HepG2 (cell line): Measurements from ENCODE around the gene RABGGTA. TPM values are rescaled to one million over a fixed set of nuclear protein-coding genes. Genes with fewer than 3 reads are reported as not detected.

Experiments used
- ATAC-seq: fragments of 200-7000 bp; cut with Tn5 transposase; 3 replicates; pipeline ENCODE4 v1.9.1; 2020; ENCODE audit warnings: mild to moderate bottlenecking, moderate library complexity
- BruUV-seq: library from RNA; stranded (reverse); fragments of 400-500 nt; replicated peaks from 2 replicates; lab custom pipeline; 2021; lab: Mats Ljungman, UMichigan
- CTCF ChIA-PET: fragments of 300-600 bp; formaldehyde crosslinking; extraction: SDS; loops from one replicate; lab custom pipeline; 2021; ENCODE audit warnings: low total read pairs, inconsistent platforms, low intra/inter-chr PET ratio; lab: Yijun Ruan, JAX
- POLR2A ChIA-PET: fragments of 350-600 bp; sonication (Branson Sonifier 250); formaldehyde crosslinking; loops from one replicate; lab custom pipeline; 2020; ENCODE audit warnings: antibody characterized with exemption, inconsistent platforms; lab: Yijun Ruan, JAX
- DNase-seq: peaks from one replicate; pipeline ENCODE4 v3.0.0-alpha.2; 2015; ENCODE audit warnings: low spot score
- FAIRE-seq: peaks from 3 replicates; lab custom pipeline; 2011; peaks lifted over from hg19 to GRCh38; lab: Jason Lieb, UNC
- H2AFZ ChIP-seq: one replicate; pipeline ENCODE4 v1.6.1; 2011; ENCODE audit warnings: low read length, inconsistent platforms
- H3K27ac ChIP-seq: fragments of 300-600 bp; 3 replicates; pipeline ENCODE4 v1.8.0; 2011; ENCODE audit warnings: mixed run types, mild to moderate bottlenecking, mixed read lengths, low read length, inconsistent platforms; ENCODE audit not compliant: insufficient read depth; ENCODE audit errors: extremely low read length
- H3K27me3 ChIP-seq, 2 experiments: fragments of 200-600 bp in 1 of 2; 2 replicates in 1 of 2; 3 replicates in 1 of 2; pipeline versions ENCODE4 v1.6.0 to v1.8.0; 2011; ENCODE audit warnings: low read length in 2 of 2, mild to moderate bottlenecking in 2 of 2, moderate library complexity in 2 of 2, inconsistent platforms in 1 of 2; ENCODE audit not compliant: insufficient read depth in 2 of 2, control insufficient read depth in 1 of 2
- H3K36me3 ChIP-seq, 2 experiments: fragments of 200-600 bp in 1 of 2; replicated peaks in 1 of 2; 2 replicates in 1 of 2; 3 replicates in 1 of 2; pipeline versions ENCODE4 v1.5.1 to v1.8.0; 2011; ENCODE audit warnings: low read length in 2 of 2, inconsistent platforms in 1 of 2; ENCODE audit not compliant: insufficient read depth in 2 of 2, control insufficient read depth in 1 of 2
- H3K4me1 ChIP-seq: 2 replicates; pipeline ENCODE4 v1.5.1; 2012; ENCODE audit warnings: low read length, inconsistent platforms; ENCODE audit not compliant: insufficient read depth
- H3K4me2 ChIP-seq: 2 replicates; pipeline ENCODE4 v1.6.0; 2011; ENCODE audit warnings: low read depth, low read length, inconsistent platforms
- H3K4me3 ChIP-seq, 3 experiments: fragments of 200-600 bp in 1 of 3; sonication (generic), shearing (Covaris generic) in 1 of 3; replicated peaks in 1 of 3; 2 replicates each; pipeline ENCODE4 v1.5.1; 2011 to 2016; ENCODE audit warnings: low read length in 3 of 3, inconsistent platforms in 2 of 3, low read depth in 2 of 3, mild to moderate bottlenecking in 2 of 3, control low read depth in 1 of 3, mixed read lengths in 1 of 3; ENCODE audit not compliant: insufficient read depth in 1 of 3
- H3K79me2 ChIP-seq: one replicate; pipeline ENCODE4 v1.6.1; 2011; ENCODE audit warnings: low read length, inconsistent platforms; ENCODE audit not compliant: insufficient read depth
- H3K9ac ChIP-seq: 2 replicates; pipeline ENCODE4 v1.6.0; 2011; ENCODE audit warnings: mild to moderate bottlenecking, low read depth, low read length, inconsistent platforms; ENCODE audit not compliant: insufficient read depth
- H3K9me3 ChIP-seq: 2 replicates; pipeline ENCODE4 v1.5.1; 2012; ENCODE audit warnings: mild to moderate bottlenecking, low read length
- H4K20me1 ChIP-seq: 2 replicates; pipeline ENCODE4 v1.6.0; 2011; ENCODE audit warnings: inconsistent platforms, mild to moderate bottlenecking, low read length, moderate library complexity; ENCODE audit not compliant: insufficient read depth
- ADNP ChIP-seq: sonication (generic); formaldehyde crosslinking; IDR thresholded peaks from 2 replicates; pipeline ENCODE4 v1.4.0; 2020; ENCODE audit warnings: missing genetic modification reagents
- ARHGAP35 ChIP-seq: sonication (generic); formaldehyde crosslinking; IDR thresholded peaks from 2 replicates; pipeline ENCODE4 v1.9.0; 2022; ENCODE audit warnings: mild to moderate bottlenecking, inconsistent platforms, moderate library complexity, missing genetic modification reagents, borderline replicate concordance
- CHD4 ChIP-seq: fragments of 200-600 bp; sonication (generic); IDR thresholded peaks from 2 replicates; pipeline ENCODE4 v1.7.0; 2017; ENCODE audit warnings: mild to moderate bottlenecking, low read length, borderline replicate concordance
- FOXJ3 ChIP-seq: sonication (generic); formaldehyde crosslinking; IDR thresholded peaks from 2 replicates; pipeline ENCODE4 v1.4.0; 2020; ENCODE audit warnings: missing genetic modification reagents, mild to moderate bottlenecking, borderline replicate concordance
- KLF15 ChIP-seq: sonication (generic); formaldehyde crosslinking; IDR thresholded peaks from 2 replicates; pipeline ENCODE4 v1.8.1; 2023; ENCODE audit warnings: borderline replicate concordance, mild to moderate bottlenecking, inconsistent platforms, missing genetic modification reagents, mixed read lengths
- MED13 ChIP-seq: sonication (generic); formaldehyde crosslinking; IDR thresholded peaks from 2 replicates; pipeline ENCODE4 v1.5.0; 2020; ENCODE audit warnings: missing genetic modification reagents
- RNF2 ChIP-seq: fragments of 450-650 bp; conservative IDR thresholded peaks from 2 replicates; pipeline ENCODE4 v1.6.1; 2016; ENCODE audit warnings: low read depth
- ZNF138 ChIP-seq: sonication (generic); formaldehyde crosslinking; IDR thresholded peaks from 2 replicates; pipeline ENCODE4 v1.5.0; 2020; ENCODE audit warnings: mild to moderate bottlenecking, low read depth, missing genetic modification reagents
- ZNF296 ChIP-seq: sonication (generic); formaldehyde crosslinking; conservative IDR thresholded peaks from 2 replicates; pipeline ENCODE4 v1.5.0; 2020; ENCODE audit warnings: mild to moderate bottlenecking, missing genetic modification reagents
- ZNF33B ChIP-seq: sonication (generic); formaldehyde crosslinking; IDR thresholded peaks from 2 replicates; pipeline ENCODE4 v1.5.1; 2020; ENCODE audit warnings: mild to moderate bottlenecking, missing genetic modification reagents
- ZNF572 ChIP-seq: sonication (generic); formaldehyde crosslinking; IDR thresholded peaks from 2 replicates; pipeline ENCODE4 v1.5.1; 2020; ENCODE audit warnings: mild to moderate bottlenecking, missing genetic modification reagents
- ZNF746 ChIP-seq: sonication (generic); formaldehyde crosslinking; IDR thresholded peaks from 2 replicates; pipeline ENCODE4 v1.8.0; 2022; ENCODE audit warnings: mild to moderate bottlenecking, missing genetic modification reagents
- WGBS: methylation state at CpG from one replicate; pipeline ENCODE4 v1.1.6; 2017; ENCODE audit warnings: low lambda C conversion rate; 5-methylcytosine and 5-hydroxymethylcytosine counted together
- in situ Hi-C: cut with HindIII; loops from 2 replicates; pipeline ENCODE4 v1.10.0; 2017; ENCODE audit warnings: low pct_unique_long_range_greater_than_20kb; ENCODE audit not compliant: extremely low pct_ligation_motif_present
- intact Hi-C: fragments of 100-400 bp; cut with micrococcal nuclease; formaldehyde crosslinking; loops from one replicate; pipeline ENCODE4 v1.10.0; 2022; ENCODE audit not compliant: unreplicated experiment
- polyA plus RNA-seq, 8 experiments: library from polyadenylated mRNA; depleted of rRNA in 3 of 8; stranded (reverse) in 7 of 8; unstranded in 1 of 8; fragments of >200 nt; fragmentation: Illumina TruSeq in 4 of 8; extraction: Trizol in 4 of 8; gene quantifications; 2 replicates each; pipeline versions ENCODE4 v1.2.1 to v1.2.3, GENCODE V29; 2011 to 2016; ENCODE audit warnings: low read depth in 4 of 8, missing spikeins in 1 of 8, mixed read lengths in 1 of 8; ENCODE audit not compliant: insufficient read depth in 1 of 8
- total RNA-seq, 5 experiments: library from RNA; depleted of rRNA; stranded (reverse); fragments of >200 nt; fragmentation: Illumina TruSeq; extraction: Trizol; gene quantifications; 2 replicates each; pipeline ENCODE4 v1.2.3, GENCODE V29; 2016; ENCODE audit warnings: low read depth in 1 of 5
- TF ChIP-seq, protein P1 (sequence below): sonication (generic); formaldehyde crosslinking; conservative IDR thresholded peaks from 2 replicates; pipeline ENCODE4 v1.4.0; 2020; ENCODE audit warnings: missing genetic modification reagents
- TF ChIP-seq, protein P2 (sequence below): sonication (generic); formaldehyde crosslinking; IDR thresholded peaks from 2 replicates; pipeline ENCODE4 v1.4.0; 2020; ENCODE audit warnings: missing genetic modification reagents, borderline replicate concordance
- TF ChIP-seq, protein P3 (sequence below): sonication (generic); formaldehyde crosslinking; IDR thresholded peaks from 2 replicates; pipeline ENCODE4 v1.9.0; 2022; ENCODE audit warnings: low read depth, missing genetic modification reagents

The RABGGTA gene
- total and polyA plus RNA-seq, 2 of the 13 experiments (the other 11 are each of a cell fraction or from before 2014, with no cell fraction given): 57.9 to 90.8 TPM

DNA sequence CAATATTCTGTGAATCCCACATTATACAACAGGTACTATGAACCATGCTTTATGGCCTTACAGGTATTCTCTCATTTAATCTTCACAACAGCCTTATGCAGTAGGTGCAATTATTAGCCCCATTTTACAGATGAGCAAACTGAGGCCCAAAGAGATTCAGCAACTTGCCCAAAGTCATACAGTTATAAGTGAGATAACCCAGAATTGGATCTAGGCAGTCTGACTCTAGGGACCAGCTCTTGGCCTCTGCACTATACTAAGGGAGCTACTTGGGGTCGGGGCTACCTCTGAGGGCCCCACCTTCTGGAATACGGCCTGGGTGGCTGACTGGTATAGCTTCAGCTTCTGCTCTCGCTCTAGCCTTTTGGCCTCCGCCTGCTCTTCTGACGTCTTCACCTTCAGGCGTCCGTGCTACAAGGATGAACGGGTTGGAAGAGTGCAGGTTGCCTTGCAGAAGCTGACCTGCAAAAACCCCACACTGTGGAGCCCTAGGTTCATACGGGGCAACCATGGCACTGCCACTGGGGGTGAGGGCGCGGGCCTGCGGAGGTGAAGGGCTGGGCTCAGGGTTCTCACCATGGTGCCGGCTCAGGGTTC lies 762 bp downstream of the RABGGTA start:
- no TSS peak for BruUV-seq
- no peak for TF ChIP-seq ARHGAP35 (CRISPR knock-in tag)
- peak; percentile 96 for TF ChIP-seq ZNF33B (CRISPR knock-in tag)
- TF ChIP-seq ZNF746 (CRISPR knock-in tag): peak; percentile 78; the same call in 1 of the 2 replicates
- peak; percentile 100 for TF ChIP-seq CHD4
- peak; percentile 90 for TF ChIP-seq ZNF138 (CRISPR knock-in tag)
- peak; percentile 80; the same call in 1 of the 2 replicates for TF ChIP-seq KLF15 (CRISPR knock-in tag)
- TF ChIP-seq MED13 (CRISPR knock-in tag): peak; percentile 31; the same call in 1 of the 2 replicates
- 0 out of 2 replicates have a peak, but pooled peaks have one; percentile 55 for TF ChIP-seq ZNF296
- TF ChIP-seq ZNF572: peak; percentile 99
- TF ChIP-seq, protein P1, sequence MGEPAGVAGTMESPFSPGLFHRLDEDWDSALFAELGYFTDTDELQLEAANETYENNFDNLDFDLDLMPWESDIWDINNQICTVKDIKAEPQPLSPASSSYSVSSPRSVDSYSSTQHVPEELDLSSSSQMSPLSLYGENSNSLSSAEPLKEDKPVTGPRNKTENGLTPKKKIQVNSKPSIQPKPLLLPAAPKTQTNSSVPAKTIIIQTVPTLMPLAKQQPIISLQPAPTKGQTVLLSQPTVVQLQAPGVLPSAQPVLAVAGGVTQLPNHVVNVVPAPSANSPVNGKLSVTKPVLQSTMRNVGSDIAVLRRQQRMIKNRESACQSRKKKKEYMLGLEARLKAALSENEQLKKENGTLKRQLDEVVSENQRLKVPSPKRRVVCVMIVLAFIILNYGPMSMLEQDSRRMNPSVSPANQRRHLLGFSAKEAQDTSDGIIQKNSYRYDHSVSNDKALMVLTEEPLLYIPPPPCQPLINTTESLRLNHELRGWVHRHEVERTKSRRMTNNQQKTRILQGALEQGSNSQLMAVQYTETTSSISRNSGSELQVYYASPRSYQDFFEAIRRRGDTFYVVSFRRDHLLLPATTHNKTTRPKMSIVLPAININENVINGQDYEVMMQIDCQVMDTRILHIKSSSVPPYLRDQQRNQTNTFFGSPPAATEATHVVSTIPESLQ (CRISPR knock-in tag): no peak
- TF ChIP-seq, protein P2, sequence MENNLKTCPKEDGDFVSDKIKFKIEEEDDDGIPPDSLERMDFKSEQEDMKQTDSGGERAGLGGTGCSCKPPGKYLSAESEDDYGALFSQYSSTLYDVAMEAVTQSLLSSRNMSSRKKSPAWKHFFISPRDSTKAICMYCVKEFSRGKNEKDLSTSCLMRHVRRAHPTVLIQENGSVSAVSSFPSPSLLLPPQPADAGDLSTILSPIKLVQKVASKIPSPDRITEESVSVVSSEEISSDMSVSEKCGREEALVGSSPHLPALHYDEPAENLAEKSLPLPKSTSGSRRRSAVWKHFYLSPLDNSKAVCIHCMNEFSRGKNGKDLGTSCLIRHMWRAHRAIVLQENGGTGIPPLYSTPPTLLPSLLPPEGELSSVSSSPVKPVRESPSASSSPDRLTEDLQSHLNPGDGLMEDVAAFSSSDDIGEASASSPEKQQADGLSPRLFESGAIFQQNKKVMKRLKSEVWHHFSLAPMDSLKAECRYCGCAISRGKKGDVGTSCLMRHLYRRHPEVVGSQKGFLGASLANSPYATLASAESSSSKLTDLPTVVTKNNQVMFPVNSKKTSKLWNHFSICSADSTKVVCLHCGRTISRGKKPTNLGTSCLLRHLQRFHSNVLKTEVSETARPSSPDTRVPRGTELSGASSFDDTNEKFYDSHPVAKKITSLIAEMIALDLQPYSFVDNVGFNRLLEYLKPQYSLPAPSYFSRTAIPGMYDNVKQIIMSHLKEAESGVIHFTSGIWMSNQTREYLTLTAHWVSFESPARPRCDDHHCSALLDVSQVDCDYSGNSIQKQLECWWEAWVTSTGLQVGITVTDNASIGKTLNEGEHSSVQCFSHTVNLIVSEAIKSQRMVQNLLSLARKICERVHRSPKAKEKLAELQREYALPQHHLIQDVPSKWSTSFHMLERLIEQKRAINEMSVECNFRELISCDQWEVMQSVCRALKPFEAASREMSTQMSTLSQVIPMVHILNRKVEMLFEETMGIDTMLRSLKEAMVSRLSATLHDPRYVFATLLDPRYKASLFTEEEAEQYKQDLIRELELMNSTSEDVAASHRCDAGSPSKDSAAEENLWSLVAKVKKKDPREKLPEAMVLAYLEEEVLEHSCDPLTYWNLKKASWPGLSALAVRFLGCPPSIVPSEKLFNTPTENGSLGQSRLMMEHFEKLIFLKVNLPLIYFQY: no peak
- TF ChIP-seq, protein P3, sequence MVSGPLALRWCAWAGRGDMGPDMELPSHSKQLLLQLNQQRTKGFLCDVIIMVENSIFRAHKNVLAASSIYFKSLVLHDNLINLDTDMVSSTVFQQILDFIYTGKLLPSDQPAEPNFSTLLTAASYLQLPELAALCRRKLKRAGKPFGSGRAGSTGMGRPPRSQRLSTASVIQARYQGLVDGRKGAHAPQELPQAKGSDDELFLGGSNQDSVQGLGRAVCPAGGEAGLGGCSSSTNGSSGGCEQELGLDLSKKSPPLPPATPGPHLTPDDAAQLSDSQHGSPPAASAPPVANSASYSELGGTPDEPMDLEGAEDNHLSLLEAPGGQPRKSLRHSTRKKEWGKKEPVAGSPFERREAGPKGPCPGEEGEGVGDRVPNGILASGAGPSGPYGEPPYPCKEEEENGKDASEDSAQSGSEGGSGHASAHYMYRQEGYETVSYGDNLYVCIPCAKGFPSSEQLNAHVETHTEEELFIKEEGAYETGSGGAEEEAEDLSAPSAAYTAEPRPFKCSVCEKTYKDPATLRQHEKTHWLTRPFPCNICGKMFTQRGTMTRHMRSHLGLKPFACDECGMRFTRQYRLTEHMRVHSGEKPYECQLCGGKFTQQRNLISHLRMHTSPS (CRISPR knock-in tag): peak; percentile 46; the same call in 1 of the 2 replicates
- TF ChIP-seq ADNP (CRISPR knock-in tag): peak; percentile 97
- TF ChIP-seq FOXJ3 (CRISPR knock-in tag): 0 out of 2 replicates have a peak, but pooled peaks have one; percentile 43
- TF ChIP-seq RNF2: no peak

More for the DNA sequence above, 762 bp downstream of the RABGGTA start:
- peak overlapping the region; percentile 11 for H2AFZ ChIP-seq
- ATAC-seq (peak; percentile 57), FAIRE-seq (no peak), DNase-seq (no peak)
- H3K9ac ChIP-seq: peak overlapping the region; percentile 98
- 17% methylated on average over 13 of the region's 13 CpGs for WGBS
- H3K36me3 ChIP-seq: peaks cover 19 to 32% of the 10 kb centered on the region in 2 experiments; a peak in 4 of 5 replicates
- peak overlapping the region; percentile 78 to 96 (median 78) for H3K4me3 ChIP-seq
- H3K27me3 ChIP-seq: no peaks in the 10 kb centered on the region; a peak in 1 of 5 replicates
- ChIA-PET CTCF (interaction anchor here (0.6 to 2.8 kb wide), 4 partner anchors 27 to 75 kb away, joined by 3 to 33 read pairs (median 10); partner anchors contain the start of genes MDP1 and TINF2), POLR2A (interaction anchor here (0.6 to 16.5 kb wide), 53 partner anchors 10 to 1433 kb away, joined by 3 to 435 read pairs (median 7); partner anchors contain the start of genes AJUBA, BCL2L2, CARMIL3 and CBLN3)
- H3K27ac ChIP-seq: peak overlapping the region; percentile 92
- intact Hi-C loops (loop anchor here (1.0 to 2.0 kb wide), 4 partner anchors 18 to 54 kb away; partner anchors contain the start of gene MDP1), in situ Hi-C loops (no loop called here)
- peak overlapping the region; percentile 97 for H3K4me2 ChIP-seq
- peaks cover 5% of the 10 kb centered on the region for H3K79me2 ChIP-seq
- H4K20me1 ChIP-seq: no peaks in the 10 kb centered on the region
- peaks cover 22% of the 10 kb centered on the region for H3K4me1 ChIP-seq
- no peaks in the 10 kb centered on the region for H3K9me3 ChIP-seq
